Activated effector memory CD4-positive, alpha-beta T cell treated with Interleukin-2 at 50 U/mL for 16 hours (primary cell): Measurements from ENCODE around the gene KDF1.

ENCODE experiments used
- DNase-seq: peaks from one replicate; pipeline ENCODE4 v3.0.0-alpha.2; 2020

Gene KDF1

DNA sequence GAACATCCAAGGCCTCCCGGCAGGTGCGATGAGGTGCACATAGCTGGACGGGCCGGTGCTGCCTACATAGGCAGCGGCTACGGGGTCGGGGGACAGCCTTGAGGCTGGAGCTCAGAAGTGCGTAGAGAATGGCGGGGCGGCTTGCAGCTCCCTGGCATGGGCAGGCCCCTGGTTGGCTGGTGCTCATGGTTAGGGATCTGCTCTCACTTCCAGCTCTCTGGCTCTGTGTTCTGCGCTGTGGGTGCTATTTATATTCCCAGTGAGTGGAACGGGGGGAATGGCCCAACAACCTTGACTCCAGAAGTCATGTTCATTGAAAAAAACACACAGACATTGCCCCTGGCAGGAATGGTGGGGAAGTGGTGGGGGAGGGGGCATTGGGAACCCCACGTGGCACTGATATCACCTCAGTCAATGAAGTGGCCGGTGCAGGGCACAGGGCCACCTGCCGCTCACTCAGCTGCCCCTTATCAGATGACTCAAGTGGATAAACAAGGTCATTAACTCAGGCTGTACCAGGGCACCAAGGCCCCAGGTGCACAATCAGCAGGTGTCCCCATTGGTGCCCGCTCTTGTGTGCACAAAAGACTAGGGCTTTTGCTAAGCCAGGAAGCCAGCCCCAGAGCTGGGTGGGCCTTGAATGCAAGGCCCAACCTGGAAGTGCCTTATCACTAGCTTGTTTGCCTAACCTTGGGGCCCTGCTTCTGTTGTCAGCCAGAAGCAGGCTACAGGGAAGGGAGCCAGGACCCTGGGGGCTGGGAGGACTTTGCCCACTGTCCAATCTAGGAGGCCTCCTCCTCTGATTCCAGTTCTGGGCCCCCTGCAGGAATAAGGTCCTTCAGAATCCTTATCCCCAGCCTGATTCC is 46.3 kb downstream of the KDF1 start, which contains the start of gene NR0B2:
NR0B2 (minus strand) TSS at position 222 of the 866 bp plus-strand sequence; CDS start at position 187, 35 bp downstream.
- no peak for DNase-seq

DNA sequence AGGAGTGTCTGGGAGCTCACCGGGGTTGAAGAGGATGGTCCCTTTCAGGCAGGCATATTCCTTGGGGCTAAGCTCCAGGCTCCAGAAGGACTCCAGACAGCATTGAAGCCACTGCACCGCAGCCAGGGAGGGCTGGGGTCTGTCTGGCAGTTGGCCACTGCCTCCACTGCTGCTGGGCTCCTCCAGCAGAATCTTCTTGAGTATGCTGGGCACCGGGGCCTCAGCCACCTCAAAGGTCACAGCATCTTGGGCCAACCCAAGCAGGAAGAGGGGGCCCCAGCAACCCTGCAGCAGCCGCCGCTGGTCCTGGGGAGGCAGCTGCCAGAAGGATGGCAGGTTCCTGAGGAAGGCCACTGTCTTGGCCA is 46.9 kb downstream of the KDF1 start:
- no peak for DNase-seq

DNA sequence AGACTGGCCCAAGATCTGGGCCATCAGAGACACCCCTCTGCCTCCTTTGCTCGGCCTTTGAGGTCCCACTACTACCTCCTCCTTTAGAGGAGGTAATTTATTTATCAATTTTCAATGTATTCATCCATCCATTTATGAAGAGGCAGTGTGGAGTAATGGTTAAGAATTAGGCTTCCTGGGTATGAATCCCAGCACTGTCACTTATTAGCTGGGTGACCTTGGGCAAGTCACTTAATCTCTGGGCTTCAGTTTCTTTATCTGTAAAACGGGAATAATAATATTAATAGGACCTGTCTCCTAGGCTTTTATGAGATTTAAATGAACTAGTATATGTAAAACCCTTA is 48.1 kb downstream of the KDF1 start:
- DNase-seq = no peak

DNA sequence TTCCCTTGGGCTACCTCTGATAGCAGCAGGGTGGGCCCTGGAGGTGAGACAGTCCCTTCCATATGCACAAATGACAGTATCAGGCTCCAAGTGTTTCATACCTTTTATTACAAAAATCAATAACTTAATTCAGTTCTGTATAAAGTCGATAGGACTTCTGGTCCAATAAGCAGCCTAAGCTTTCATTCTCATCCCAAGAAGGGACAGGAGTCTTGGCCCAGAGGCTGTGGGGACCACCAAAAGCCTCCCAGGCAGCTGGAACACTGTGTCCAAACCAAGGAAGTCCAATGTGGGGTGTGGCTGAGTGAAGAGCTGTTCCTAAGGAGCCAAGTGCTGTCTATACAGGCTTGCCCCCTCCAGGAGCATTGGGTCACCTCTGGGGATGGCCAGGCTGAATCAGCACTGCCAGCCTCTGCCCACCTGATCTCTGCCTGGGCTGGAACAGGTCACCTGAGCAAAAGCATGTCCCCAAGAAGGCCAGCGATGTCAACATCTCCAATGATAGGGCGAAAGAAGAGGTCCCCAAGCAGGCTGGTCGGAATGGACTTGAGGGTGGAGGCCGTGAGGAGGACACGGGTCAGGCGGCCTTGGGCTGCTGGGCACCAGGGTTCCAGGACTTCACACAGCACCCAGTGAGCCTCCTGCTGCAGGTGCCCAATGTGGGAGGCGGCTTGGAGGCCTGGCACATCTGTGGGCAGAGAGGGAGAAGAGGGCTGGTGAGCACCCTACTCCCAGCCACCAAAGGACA is 48.7 kb downstream of the KDF1 start:
- DNase-seq = no peak

DNA sequence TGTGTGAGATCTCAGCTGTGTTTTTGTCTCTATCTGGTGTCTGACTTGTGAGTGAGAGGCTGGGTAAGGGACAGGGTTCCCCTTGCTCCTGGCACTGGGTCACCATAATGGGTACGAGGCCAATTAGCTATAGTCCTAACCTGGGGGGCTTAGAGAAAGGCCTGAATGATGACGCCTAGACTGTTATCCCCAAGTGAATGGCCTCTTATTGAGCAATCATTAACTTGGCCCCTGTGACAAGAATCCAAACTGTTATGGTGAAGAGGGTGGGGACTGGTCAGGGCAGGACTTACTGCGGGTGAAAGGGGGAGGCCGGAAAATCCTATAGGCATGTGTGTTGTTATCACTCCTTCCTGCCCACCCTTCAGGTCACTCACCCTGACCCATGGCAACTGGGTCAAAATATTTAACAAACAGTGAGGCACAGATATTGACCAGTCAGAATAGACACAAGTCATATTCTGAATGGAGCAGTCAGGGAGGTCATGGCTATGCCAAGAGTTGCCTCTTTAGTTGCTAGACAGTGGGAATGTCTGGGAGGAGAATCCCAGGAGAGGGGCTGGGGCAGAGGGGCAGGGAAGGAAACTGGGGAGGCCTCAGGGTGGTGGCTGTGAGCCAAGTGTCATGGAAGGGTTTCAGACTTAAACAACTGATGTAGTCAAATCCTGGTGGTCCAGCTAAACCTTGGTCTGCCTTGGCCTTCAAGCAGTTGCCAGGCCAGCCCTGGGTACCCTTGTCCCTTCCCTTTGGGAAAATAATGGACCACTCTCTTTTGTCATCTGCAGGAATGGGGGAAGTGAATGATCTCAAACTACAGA is 49.7 kb downstream of the KDF1 start:
- no peak for DNase-seq

DNA sequence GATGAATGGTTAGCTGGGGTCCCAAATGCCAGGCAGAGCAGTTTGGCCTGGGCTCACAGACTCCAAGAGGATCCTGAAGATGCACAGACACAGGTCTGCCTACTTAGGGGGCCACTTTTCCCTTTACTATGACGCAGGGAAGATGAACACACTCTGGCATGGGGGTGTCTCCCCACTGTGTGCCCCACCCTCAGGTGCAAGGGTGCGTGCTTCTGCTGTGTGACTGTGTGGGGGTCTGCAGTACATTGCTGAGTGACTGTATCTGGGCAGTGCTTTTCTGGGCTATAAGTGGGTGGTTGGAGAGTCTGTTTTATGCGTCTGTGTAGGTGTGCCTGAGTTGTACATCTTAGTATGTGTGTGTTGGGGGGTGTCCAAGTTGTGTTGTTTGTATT is 50.3 kb downstream of the KDF1 start:
- no peak for DNase-seq

DNA sequence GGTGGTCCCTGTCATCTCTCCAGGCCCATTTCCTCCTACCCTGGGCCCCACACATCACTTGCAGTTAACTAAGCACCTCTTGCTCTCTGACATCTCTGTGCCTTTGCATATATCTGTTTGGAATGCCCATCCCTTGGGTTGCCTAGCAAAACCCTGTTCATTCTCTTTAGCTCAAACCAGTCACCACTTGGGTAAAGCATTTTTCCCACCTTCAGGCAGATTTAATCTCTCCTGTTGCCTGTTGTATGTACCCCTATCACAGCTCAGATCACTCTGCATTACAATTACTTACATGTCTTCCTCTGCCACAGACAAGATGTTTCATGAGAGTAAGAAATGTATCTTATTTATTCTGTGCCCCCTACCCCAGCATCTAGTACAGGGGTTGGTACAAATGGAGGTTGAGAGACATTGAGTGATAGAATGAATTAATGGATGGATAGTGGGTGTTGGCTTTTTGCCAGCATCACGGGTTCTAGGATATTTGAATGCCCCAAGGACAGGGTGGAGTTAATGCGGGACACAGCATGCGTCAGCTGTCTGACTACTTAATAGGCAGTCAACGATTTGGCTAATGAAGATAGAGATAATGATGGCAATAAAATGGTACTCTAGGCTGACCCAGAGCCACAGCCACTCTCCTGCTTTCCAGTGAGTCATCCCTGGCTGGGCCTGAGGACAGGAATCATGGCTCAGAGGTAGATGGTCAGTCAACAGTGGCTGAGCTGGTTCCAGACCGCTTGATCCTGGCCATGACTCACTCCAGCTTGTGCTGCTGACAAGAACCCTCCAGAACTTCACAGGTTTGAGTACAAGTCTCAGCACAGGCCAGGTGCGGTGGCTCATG is 53.0 kb downstream of the KDF1 start:
- no peak for DNase-seq

DNA sequence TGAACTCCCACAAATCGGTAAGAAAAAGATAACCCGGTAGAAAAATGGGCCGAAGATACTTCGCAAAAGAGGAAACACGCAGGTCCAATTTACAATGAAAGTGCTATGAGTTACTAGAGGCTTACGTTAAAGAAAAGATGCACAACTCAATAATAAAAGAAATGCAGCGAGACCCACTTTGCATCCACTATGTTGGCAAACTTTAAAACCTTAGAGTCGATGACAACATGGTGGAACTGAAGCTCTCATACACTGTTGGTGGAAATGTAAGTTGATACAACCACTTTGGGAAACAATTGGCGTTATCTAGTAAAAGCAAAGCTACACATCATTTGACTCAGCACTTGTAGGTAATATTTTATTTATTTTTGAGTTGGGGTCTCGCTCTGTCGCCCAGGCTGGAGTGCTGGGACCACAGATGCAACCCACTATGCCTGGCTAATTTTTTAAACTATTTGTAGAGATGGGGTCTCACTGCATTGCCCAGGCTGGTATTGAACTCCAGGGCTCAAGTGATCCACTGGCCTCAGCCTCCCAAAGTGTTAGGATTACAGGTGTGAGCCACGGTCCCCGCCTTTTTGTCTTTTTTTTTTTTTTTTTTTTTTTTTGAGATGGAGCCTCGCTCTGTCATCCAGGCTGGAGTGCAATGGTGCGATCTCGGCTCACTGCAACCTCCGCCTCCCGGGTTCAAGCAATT is 59.3 kb downstream of the KDF1 start:
- no peak for DNase-seq

DNA sequence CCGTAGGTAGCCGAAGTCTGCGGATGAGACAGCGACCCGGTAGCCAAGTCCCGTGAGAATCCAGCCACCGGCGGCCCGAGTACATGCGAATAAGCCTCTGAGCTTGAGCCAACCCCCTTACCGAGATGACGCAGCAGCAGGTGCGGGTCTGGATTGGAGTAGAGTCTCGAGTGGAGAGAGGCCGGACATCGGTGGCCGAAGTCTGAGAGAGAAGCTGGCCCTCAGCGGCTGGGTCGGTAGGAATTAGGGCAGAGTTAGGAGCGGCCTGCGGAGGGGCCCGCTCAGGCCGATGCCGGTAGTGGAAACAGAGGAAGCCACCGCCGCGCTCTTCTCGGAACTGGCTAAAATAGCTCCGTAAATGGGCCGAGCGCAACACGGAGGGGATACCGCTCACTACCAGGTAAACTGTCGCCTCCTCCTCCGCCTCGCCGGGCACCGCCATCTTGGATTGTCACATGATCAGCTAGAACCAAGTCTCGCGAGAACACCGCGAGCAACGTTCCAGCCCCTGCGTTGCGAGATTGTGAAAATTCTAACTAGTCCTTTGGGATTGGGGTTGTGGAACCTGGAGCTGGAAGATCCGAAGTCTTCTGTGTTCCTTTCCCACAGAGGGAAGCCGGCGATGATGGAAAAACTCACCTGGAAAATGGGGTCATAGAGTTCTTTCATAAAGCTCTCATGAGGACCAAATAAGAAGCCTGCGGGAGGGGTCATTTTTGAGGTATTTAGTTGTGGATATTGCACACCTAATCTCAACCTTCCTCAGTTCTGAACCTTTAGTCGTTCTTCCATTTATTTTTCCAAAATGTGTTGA is 60.1 kb downstream of the KDF1 start, which contains the start of gene GPATCH3:
GPATCH3 (minus strand) TSS at position 467 of the 814 bp plus-strand sequence; CDS start at position 442, 25 bp downstream.
- peak; percentile 77 for DNase-seq
